ENCODE measurements around the gene PCLO. TPM values are rescaled to one million over a fixed set of nuclear protein-coding genes. Genes with fewer than 3 reads are reported as not detected.

The PCLO gene
- total and polyA plus RNA-seq, 9 of the 15 experiments (the other 6 are each of a cell fraction or from before 2014, with no cell fraction given): under 0.01 to 0.01 TPM; not detected in 7

Small RNA genes lying within 50 kb of the gene (small RNA-seq; reads per million reads assigned to genes)
- gene RNA5SP235: 0.59 reads per million, percentile 32 among the genes with 10 or more reads in this experiment
